Suppressor macrophage (primary cell): ENCODE data around the gene KCTD11.
A peak's percentile ranks its signal among the peaks of the same experiment; 100 is the strongest.
"Not testable (repeated sequence)": the region's sequence is repeated elsewhere in the genome, so short reads cannot be mapped to it uniquely, and the experiment has no call there.

Experiments used
- DNase-seq, 4 experiments: peaks; one replicate each; pipeline ENCODE4 v3.0.0-alpha.2; 2020 to 2022

Gene KCTD11

DNA sequence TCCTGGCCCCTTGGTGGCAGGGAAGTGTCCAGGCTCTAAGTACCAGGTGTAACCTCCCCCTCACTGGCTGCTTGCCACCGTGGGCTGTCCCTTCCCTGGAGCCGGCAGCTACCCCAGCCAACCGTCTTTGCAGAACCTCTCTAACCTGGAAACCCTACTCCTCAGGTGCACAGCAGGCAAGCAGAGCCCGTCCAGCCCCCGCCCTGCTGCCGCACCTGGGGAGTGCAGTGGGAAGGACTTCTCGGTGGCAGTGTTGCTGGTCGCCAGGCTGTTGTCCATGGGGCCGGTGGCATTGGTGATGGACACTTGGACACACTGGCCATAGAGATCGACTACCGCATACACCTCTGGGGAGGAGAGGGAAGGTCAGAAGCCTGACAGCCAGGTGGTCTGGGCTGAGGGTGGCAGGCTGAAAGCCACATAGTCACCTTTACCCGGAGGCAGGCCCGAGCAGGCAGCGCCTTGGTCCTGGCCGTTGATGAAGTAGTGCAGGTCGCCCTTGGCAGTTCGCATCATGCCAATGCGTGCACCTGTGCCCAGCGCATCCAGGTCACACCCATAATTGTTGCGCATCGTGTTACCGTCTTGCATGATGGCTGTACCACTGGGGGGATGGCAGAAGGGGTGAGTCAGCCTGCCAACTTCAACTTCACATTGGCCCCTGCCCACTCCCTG is 29.3 kb upstream of the KCTD11 start:
- no peak for DNase-seq

DNA sequence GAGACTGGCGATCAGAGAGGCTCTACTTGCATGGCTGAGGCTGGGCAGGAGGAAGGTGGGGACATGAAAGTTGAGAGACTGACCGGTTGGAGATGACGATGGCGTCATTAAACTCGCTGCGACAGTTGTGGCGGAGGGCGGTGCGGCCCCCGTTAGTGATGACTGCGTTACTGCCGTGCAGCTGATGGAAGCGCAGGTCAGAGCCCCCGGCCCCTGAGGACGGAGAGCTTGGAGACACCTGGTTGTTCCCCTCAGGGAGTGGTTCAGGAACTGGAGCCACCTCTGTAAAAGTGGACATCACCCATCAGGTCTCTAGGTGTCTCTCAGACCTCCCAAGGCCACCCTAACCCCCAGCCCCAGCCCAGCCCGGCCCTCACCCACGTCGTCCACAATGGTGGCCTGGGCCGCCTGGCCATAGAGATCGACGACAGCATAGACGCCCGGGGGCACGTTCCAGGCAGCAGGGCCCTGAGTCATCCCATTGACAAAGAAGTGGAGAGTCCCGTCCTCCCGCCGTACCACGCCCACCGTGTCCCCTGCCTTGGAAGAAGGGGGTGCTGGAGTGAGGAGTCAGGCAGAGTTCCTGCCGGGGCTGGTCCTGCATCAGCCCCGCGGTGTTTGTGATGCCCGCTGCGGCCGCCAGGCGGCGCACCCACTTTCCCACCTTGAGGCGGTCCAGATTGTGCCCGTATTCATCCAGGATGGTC is 28.1 kb upstream of the KCTD11 start:
- peak; percentile 43 to 76 (median 62) for DNase-seq

DNA sequence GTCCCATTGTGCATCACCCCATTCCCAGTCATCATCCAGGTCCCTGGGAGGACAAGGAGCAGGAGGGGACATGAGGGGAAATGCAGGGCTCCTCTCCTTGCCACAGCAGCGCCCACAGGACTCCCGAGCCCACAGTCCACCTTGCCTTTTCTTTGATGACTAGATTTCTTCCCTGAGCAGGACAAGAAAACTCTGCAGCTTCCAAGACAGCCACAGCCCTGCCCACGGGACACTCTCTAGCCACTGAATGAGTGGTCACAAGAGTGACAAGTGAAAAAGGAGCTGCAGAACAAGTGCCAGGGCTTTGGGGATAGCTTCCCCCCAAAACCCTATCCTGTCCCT is 27.6 kb upstream of the KCTD11 start:
- no peak for DNase-seq

DNA sequence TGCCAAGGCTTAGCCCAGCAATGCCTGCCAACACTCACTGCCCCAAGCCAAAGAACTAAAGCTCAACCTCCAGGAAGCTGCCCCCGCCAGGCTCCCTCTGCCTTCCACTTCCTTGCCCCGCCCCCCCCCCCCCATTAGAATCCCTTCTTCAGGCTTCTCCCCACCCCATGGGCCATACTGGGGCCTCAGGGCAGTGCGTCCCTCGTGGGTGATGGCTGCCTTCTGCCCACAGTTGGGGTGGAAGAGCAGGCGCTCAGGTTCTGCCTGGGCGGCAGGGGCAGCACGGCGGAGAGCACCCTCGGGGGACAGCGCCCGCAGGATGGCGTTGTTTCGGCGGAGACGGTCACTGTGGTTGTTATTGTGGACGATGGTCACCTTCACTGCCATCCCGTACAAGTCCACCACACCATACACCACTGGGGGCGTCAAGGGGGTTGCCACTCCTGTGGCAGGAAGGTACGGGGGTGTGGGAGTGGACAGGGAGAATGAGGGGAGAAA is 26.9 kb upstream of the KCTD11 start:
- no peak for DNase-seq

DNA sequence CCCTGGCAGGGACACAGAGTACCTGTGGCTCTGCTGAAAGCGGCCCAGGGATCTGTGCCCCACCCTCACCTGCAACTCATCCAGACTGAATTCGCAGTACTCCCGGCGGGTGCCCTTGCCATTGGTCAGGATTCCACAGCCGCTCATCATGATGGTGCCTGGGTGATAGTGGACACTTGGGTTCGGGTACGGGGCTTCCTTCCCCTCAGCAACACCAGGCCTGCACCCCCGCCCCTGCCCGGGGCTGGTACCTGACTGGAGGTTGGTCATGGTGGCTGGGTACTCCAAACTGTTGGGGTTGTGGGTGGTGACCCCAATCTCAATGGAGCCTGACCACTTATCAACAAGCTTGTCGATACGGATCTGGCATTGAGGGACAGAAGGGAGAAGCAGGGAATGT is 25.8 kb upstream of the KCTD11 start:
- no peak for DNase-seq

DNA sequence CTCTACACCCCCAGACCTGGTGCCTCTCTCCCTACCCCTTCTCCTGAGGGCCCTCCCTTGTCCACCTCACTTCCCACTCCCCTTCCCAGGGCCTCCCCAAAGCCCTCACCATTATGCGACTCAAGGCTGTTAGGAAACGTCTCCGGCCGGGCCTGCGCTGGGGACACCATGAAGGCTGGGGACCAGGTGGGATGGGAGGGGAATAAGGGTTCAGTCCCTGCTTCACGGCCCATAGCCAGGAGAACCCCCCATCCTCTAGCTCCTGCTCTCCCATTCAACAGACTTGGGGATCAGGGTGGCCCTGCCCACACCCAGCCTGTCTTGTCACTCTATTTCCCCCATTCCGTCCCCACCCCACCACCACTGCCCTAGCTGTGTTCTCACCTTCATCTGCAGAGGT is 24.9 kb upstream of the KCTD11 start:
- no peak for DNase-seq

DNA sequence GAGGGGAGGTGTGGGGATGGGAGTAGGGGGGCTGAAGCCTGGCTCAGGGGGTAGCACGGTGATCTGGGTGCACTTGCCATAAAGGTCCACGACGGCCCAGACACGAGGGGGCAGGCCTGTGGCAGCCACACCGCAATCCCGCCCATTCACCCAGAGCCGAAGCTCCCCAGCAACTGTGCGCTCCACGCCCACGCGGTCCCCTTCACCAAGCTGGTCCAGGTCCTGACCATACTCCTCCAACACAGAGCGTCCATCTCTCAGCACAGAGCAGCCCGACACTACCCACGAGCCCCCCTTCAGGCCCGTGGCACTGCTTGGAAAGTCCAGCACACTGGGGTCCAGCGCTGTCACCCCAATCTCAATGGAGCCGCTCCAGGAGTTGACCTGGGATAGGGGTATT is 24.5 kb upstream of the KCTD11 start:
- DNase-seq: no peak

DNA sequence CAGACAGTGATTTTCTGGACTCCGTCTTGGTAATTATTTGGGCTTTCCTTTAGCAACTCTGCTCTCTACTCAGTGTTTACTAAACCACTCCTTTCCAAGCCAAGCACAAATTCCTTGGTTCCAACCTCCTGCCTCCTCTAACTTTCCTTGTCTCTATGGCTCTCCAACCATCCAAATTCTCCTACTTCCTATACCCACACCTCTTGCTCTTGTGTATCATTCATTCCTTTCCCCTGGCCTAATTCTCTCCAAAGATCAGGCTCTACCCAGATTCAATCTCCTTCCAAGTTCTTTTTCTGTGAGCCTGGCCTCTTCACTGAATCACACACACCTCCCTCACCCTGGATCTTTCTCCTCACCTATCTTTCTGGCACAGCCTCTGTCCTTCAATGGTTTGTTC is 24.0 kb upstream of the KCTD11 start:
- DNase-seq: no peak

DNA sequence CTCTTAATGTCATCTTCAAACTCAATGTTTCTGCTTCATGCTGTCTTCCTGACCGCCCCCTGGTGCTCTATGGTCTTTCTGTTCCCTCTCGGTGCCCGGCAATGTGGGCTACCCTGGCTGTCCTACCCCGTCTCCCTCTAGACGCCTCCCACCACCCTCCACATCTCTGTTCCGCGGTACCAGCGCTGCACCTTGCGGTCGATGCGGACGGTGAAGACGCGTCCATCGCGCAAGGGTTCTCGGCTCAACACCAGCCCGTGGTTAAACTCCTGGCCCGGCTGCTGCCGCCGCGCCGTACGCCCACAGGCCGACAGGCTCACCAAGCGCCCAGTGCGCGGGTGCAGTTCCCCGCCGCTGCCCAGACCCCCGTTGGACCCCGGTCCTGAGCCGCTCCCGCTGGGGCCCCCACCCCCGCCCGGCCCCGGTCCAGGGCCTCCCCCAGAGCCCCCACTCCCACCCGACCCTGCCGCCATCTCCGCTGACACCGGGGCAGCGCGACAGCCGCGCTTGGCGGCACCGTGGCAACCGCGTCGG is 23.1 kb upstream of the KCTD11 start, which contains the start of gene NEURL4:
NEURL4 (minus strand) TSS at position 496 of the 534 bp plus-strand sequence; CDS start at position 473, 23 bp downstream.
- DNase-seq: no peak

DNA sequence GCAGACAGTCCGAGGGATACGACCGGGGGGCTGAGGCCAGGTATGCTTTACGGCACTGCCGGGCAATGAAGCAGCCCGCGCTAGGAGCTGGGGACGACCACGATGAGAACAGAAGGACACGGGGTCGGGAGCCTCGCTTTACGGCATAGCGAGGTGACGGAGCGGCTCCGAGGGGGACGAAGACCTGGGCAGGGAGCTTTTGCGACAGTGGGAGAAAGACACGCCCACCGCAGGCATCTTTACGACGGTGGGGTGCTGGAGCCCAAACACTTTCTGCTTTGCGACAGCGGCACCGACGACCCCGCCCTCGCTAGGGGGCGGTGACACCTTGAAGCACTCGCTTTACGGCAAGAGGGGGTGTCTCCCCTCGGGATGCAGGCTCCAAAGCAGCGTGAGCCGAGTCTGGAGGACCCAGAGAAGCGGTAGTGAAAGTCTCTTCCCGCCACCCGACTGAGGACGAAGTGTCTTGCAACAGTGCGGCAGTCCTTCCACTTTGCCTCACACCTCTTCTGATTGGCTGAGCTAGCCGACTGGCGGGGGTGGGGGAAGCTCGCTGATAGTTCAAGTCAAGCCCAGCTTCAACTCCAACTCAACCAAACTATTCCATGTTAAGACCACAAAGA is 22.5 kb upstream of the KCTD11 start:
- DNase-seq: peak; percentile 98 to 100 (median 100)

DNA sequence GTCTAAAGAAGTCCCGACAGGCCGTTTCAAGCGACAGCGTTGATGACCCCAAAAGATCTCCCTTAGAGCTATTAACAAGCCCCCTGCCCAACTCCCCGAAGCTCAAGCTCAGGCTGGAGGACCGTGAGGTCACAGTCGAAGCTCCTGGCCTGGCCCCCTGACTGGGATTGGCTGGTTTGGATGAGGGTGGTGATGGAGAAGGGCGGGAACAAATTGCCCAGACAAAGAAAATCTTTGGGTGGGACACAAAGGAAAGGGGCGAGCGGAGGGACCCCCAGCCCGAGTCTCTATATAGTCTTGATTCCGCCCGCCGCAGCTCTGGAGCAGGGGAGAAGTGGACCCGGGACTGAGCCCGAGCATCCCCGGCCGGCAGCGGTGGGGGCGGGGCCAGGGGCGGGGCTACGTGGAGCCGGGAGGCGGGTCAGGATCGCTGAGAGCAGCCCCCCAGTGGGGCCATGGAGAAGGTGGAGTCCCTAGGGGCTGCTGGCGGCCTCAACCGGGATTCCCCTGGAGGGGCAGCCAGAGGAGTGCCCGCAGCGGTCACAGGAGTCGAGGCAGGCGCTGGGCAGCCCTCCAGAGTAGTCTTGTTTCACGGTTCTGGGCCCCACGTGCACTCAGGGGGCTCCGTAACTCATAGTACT is 21.8 kb upstream of the KCTD11 start:
- DNase-seq: peak; percentile 65 to 85 (median 78)

DNA sequence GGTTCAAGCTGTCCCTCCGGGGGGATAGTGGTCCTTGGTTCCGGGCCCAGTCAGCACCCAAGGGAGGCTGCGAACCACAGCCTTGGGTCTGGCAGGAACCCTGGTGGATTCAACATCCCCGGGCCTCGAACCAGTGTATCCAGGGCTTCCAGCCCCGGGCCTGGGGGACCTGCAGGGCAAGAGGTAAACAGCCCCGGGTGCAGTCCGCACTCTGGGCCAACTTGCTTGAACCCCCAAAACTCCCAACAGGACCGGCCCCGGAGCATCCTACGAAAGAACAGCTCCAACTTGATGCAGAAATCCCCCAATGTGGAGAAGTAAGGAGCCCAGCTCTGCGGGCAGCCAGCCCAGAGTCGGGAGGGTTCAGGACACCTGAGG is 21.3 kb upstream of the KCTD11 start:
- DNase-seq: no peak

DNA sequence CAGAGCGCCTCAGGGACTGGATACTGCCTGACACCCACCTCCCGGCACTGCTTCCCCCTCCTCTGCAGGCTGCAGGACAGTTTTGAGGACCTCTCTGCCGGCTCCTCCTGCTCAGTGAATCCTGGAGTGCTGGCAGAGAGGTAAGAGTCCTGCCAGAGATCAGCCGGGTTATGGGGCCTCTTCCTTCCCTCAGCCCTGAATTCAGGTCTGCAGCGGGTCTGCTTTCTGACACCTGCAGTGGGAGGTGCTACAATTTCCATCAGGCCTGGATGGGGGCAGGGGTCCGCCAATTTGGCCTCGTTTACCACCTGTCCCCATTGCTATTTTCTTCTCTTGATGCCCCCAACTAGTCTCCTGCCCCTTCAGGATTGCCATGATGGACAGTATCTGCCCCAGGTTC is 19.9 kb upstream of the KCTD11 start:
- DNase-seq: no peak

DNA sequence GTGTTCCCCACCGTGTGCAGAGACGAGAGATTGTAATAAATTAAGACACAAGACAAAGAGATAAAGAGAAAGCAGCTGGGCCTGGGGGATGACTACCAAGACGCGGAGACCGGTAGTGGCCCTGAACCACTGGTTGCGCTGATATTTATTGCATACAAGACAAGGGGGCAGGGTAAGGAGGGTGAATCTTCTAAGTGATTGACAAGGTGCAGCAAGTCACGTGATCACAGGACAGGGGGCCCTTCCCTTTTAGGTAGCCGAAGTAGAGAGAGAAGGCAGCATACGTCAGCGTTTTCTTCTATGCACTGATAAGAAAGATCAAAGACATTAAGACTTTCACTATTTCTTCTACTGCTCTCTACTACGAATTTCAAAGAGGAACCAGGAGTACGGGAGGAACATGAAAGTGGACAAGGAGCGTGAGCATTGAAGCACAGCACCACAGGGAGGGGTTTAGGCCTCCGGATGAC is 19.3 kb upstream of the KCTD11 start:
- not testable (repeated sequence) for DNase-seq

DNA sequence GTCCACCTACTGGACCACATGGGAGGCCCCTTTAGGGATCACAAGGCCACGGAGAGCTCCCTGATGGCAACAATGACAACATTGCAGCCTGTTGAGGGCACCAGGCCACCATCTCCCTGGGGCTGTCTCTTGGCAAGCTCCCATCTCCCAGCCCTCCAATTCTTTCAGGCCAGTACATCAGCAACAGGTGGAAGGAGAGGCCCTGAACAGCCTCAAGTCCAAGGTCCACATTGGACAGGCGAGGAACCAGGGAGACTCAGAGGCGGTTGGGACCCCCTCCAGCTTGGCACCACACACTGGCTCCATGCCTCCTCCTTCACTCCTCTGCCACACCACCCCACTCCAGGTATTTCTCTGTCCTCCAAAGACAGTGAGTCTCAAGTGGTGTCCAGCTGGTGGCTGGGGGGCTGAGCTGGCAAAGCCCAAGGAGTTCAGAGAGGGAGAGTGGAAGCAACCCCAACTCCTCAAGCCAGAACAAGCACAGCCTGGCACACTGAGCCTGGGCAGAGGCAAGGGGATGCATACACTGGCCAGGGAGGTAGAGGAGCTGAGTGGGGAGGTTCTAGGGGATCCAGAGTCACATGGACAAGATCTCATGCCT is 16.9 kb upstream of the KCTD11 start:
- no peak for DNase-seq

DNA sequence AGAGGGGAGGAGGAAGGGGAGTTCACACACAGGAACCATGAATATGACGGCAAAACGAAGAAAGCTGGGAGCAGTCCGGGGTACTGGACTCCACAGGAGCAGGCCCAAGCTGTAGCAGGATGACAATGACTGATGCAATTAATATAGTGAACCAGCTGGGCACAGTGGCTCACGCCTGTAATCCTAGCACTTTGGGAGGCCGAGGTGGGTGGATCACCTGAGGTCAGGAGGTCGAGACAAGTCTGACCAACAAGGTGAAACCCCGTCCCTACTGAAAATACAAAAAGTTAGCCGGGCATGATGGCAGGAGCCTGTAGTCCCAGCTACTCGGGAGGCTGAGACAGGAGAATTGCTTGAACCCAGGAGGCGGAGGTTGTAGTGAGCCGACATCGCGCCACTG is 16.2 kb upstream of the KCTD11 start:
- not testable (repeated sequence) for DNase-seq

DNA sequence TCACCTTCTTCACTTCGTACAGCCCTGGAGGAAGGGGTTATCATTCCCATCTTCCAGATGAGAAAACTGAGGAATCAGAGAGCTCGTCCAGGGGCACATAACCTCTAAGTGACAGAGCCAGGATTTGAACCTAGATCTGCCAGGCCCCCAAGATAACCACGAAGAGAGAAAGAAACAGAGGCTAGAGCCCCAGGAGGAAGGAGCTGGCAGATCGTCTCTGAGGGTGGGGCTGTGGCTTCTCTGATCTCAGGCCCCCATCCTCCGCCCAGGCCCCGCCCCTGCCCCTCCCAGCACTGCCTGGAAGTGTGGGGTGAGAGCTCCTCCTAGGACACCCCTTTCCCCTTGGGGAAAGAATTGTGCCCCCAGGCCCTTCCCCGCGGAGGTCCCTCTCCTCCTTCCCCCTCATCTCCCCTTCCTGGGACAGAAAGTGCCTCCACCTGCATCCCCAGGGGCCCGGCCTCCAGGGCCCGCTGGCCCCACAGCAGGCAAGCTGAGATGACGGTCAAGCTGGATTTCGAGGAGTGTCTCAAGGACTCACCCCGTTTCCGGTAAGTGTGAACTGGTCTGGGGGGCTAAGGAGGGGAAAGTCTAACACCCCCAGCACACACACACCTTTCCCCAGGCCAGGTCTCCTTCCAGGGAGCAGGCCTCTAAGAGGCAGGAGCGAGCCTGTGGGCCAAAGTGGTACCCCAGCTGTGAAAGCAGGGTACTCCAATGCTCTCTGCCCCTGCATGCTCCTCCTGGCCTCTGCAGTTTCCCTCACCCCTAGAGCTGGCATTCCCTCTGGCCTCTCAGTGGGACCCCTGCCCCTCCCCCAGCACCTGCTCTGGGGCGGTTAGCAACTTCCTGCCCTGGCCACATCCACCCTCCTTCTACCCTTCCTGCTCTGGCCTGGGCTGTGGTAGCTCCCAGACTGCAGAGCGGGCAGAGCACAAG is 15.5 kb upstream of the KCTD11 start, which contains the start of gene ACAP1:
ACAP1 (plus strand) TSS at position 290 of the 936 bp plus-strand sequence; CDS start at position 496, 206 bp downstream.
- peak in 3 of 4 experiments; percentile 22 to 71 (median 57) for DNase-seq

DNA sequence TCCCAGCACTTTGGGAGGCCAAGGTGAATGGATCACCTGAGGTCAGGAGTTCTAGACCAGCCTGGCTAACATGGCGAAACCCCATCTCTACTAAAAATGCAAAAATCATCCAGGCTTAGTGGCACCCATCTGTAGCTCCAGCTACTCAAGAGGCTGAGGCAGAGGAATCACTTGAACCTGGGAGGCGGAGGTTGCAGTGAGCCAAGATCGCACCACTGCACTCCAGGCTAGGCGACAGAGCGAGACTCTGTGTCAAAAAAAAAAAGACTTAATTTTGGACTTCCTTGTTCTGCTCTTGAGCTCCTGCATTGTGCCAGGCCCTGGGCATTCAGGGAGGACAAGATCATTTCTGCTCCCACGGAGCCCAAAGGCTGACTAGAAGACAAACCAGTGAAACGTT is 14.4 kb upstream of the KCTD11 start:
- not testable (repeated sequence) for DNase-seq

DNA sequence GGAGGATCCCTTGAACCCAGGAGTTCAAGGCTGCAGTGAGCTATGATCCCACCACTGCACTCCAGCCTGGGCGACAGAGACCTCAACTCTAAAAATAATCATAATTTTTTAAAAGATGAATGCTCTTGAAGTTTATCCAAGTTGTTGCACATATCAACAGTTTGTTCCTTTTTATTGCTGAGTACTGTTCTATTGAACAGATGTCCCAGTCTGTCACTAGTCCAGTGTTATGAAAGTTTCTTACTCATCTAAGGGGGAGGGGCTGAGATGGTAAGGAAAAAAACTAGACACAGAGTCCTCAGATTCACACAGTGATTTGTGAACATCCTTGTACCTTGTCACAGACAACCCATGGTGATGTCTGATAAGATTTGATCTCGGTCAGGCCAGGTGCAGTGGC is 11.8 kb upstream of the KCTD11 start:
- peak in 3 of 4 experiments; percentile 24 to 60 (median 43) for DNase-seq

DNA sequence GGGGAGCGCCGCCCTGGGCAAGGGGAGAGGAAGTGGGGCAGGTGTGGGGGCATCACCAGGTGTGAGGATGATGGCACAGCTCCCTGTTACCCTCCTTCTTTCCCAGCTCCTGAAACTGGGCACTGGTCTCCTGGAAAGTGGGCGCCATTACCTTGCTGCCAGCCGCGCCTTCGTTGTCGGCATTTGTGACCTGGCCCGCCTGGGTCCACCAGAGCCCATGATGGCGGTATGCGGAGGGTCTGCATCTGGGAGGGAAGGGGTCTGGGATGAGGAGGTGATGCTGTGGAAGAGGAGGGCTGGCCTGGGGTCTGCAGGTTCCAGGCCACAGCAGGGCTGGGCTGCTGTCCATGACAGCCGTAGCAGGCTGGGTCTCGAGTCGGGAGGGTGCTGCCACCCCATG is 10.1 kb upstream of the KCTD11 start:
- DNase-seq: no peak

DNA sequence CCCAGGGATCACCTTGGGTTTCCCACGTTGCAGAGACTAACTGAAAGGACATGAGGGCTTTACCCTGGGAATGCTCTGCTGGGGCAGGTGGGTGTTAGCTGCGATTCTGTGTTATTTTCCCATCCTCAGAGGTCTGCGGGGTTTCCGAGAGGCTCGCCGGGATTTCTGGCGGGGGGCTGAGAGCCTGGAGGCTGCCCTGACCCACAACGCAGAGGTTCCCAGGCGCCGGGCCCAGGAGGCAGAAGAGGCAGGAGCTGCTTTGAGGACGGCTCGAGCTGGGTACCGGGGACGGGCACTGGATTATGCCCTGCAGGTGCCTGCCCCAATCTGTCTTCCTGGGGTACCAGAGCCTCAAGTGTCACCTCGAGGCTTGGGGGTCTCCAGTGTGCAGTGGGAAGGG is 8.7 kb upstream of the KCTD11 start:
- no peak for DNase-seq
